Hypothalamus (tissue), 51 donors: ENCODE results near the gene PPIL6.
A peak's percentile ranks its signal among the peaks of the same experiment; 100 is the strongest.

Experiments
- DNase-seq, 51 donors: peaks; one replicate each; lab custom pipeline; 2025; lab: John Stamatoyannopoulos, UW

The PPIL6 gene

GRCh38 chr6:109440331-109441068, at the start of gene PPIL6, which contains the start of gene SMPD2:
Gene PPIL6 (minus strand): TSS chr6:109440628. CDS start chr6:109440590, 38 bp downstream.
Gene SMPD2 (plus strand): TSS chr6:109440724. CDS start chr6:109441122, 398 bp downstream.
- peak in 48 of 51 donors; percentile 39 to 90 (median 79) for DNase-seq

- DNase-seq: no peak
Measured at GRCh38 chr6:109488001-109488400, 47.6 kb upstream of the PPIL6 start.

- DNase-seq: no peak
Measured at GRCh38 chr6:109486068-109486467, 45.6 kb upstream of the PPIL6 start.

- DNase-seq: no peak
Measured at GRCh38 chr6:109485266-109485935, 45.0 kb upstream of the PPIL6 start.

GRCh38 chr6:109484122-109484521, 43.7 kb upstream of the PPIL6 start:
- no peak for DNase-seq

GRCh38 chr6:109483735-109484057, 43.3 kb upstream of the PPIL6 start:
- no peak for DNase-seq

- peak in 50 of 51 donors; percentile 39 to 93 (median 80) for DNase-seq
Measured at GRCh38 chr6:109482905-109483734, 42.7 kb upstream of the PPIL6 start, which contains the start of gene ZBTB24. Gene ZBTB24 (minus strand): TSS chr6:109483219. CDS start chr6:109482026, 1,193 bp downstream.

- DNase-seq: no peak
Measured at GRCh38 chr6:109480993-109481480, 40.6 kb upstream of the PPIL6 start.

GRCh38 chr6:109478841-109479624, 38.6 kb upstream of the PPIL6 start:
- no peak for DNase-seq

- no peak for DNase-seq
Measured at GRCh38 chr6:109478222-109478805, 37.9 kb upstream of the PPIL6 start.

- no peak for DNase-seq
Measured at GRCh38 chr6:109477725-109478124, 37.3 kb upstream of the PPIL6 start.

- DNase-seq: no peak
Measured at GRCh38 chr6:109477184-109477583, 36.8 kb upstream of the PPIL6 start.

- DNase-seq: no peak
Measured at GRCh38 chr6:109475625-109476024, 35.2 kb upstream of the PPIL6 start.

- no peak for DNase-seq
Measured at GRCh38 chr6:109474995-109475394, 34.6 kb upstream of the PPIL6 start.

- peak in 2 of 51 donors; percentile 25 to 56 for DNase-seq
Measured at GRCh38 chr6:109473120-109473519, 32.7 kb upstream of the PPIL6 start.

GRCh38 chr6:109472132-109472995, 31.9 kb upstream of the PPIL6 start:
- DNase-seq: peak in 3 of 51 donors; percentile 13 to 17 (median 16)

GRCh38 chr6:109471105-109471810, 30.8 kb upstream of the PPIL6 start:
- DNase-seq: no peak

GRCh38 chr6:109469591-109470189, 29.3 kb upstream of the PPIL6 start:
- DNase-seq: no peak
